Ishikawa (cell line): ENCODE measurements around the gene KAT8.

ENCODE experiments used
- CEBPB ChIP-seq: IDR thresholded peaks from 2 replicates; pipeline ENCODE4 v1.6.1; 2012
- CREB1 ChIP-seq: IDR thresholded peaks from 2 replicates; pipeline ENCODE4 v1.6.1; 2012; ENCODE audit warnings: low read depth
- EGR1 ChIP-seq: IDR thresholded peaks from 2 replicates; pipeline ENCODE4 v1.6.1; 2012
- EP300 ChIP-seq: IDR thresholded peaks from 2 replicates; pipeline ENCODE4 v1.6.1; 2012; ENCODE audit warnings: borderline replicate concordance
- FOXM1 ChIP-seq: IDR thresholded peaks from 2 replicates; pipeline ENCODE4 v1.6.1; 2012; ENCODE audit warnings: low read depth, borderline replicate concordance
- MAX ChIP-seq: IDR thresholded peaks from 2 replicates; pipeline ENCODE4 v1.6.1; 2012
- NFIC ChIP-seq: IDR thresholded peaks from 2 replicates; pipeline ENCODE4 v1.6.1; 2012
- RAD21 ChIP-seq: IDR thresholded peaks from 2 replicates; pipeline ENCODE4 v1.6.1; 2012; ENCODE audit warnings: low read depth
- REST ChIP-seq: IDR thresholded peaks from 2 replicates; pipeline ENCODE4 v1.6.1; 2012; ENCODE audit warnings: low read depth, mild to moderate bottlenecking
- TAF1 ChIP-seq: IDR thresholded peaks from 2 replicates; pipeline ENCODE4 v1.6.1; 2012; ENCODE audit warnings: low read depth, mild to moderate bottlenecking
- TCF12 ChIP-seq: IDR thresholded peaks from 2 replicates; pipeline ENCODE4 v1.6.1; 2012; ENCODE audit warnings: low read depth
- TEAD4 ChIP-seq: IDR thresholded peaks from 2 replicates; pipeline ENCODE4 v1.6.1; 2012
- USF1 ChIP-seq: IDR thresholded peaks from 2 replicates; pipeline ENCODE4 v1.6.1; 2012
- YY1 ChIP-seq: IDR thresholded peaks from 2 replicates; pipeline ENCODE4 v1.6.1; 2012; ENCODE audit warnings: low read depth
- ZBTB7A ChIP-seq: IDR thresholded peaks from 2 replicates; pipeline ENCODE4 v1.6.1; 2012; ENCODE audit warnings: low read depth

Gene KAT8

GRCh38 chr16:31127182-31127581 lies 9.7 kb downstream of the KAT8 start:
- TF ChIP-seq EGR1 (no peak), TAF1 (no peak), FOXM1 (no peak), TCF12 (no peak)

GRCh38 chr16:31128711-31129567 lies 11.5 kb downstream of the KAT8 start:
- TF ChIP-seq REST: no peak
- no peak for TF ChIP-seq ZBTB7A
- TF ChIP-seq TAF1: no peak
- TF ChIP-seq CREB1: no peak
- no peak for TF ChIP-seq CEBPB
- no peak for TF ChIP-seq MAX
- no peak for TF ChIP-seq TEAD4

GRCh38 chr16:31129568-31130335 lies 12.3 kb downstream of the KAT8 start:
- no peak for TF ChIP-seq NFIC
- TF ChIP-seq RAD21: no peak
- no peak for TF ChIP-seq MAX
- no peak for TF ChIP-seq TEAD4
- no peak for TF ChIP-seq CREB1
- TF ChIP-seq EGR1: no peak; the same call in 1 of the 2 replicates
- TF ChIP-seq EP300: no peak
- TF ChIP-seq ZBTB7A: no peak
- TF ChIP-seq TCF12: no peak
- no peak for TF ChIP-seq CEBPB
- TF ChIP-seq USF1: no peak
- no peak for TF ChIP-seq FOXM1

GRCh38 chr16:31130336-31130891 lies 12.9 kb downstream of the KAT8 start:
- TF ChIP-seq CEBPB: no peak
- no peak for TF ChIP-seq RAD21
- no peak for TF ChIP-seq USF1
- no peak for TF ChIP-seq TCF12
- TF ChIP-seq EGR1: no peak
- TF ChIP-seq REST: no peak
- TF ChIP-seq TAF1: no peak
- TF ChIP-seq TEAD4: no peak
- TF ChIP-seq ZBTB7A: no peak
- TF ChIP-seq CREB1: no peak
- no peak for TF ChIP-seq FOXM1
- TF ChIP-seq MAX: no peak
- no peak for TF ChIP-seq NFIC
- TF ChIP-seq EP300: no peak
- TF ChIP-seq YY1: no peak

- TF ChIP-seq TEAD4 (peak; percentile 83), YY1 (no peak), NFIC (peak; percentile 95), EP300 (peak; percentile 74), ZBTB7A (0 out of 2 replicates have a peak, but pooled peaks have one; percentile 47), TCF12 (peak; percentile 93), MAX (peak; percentile 54; the same call in 1 of the 2 replicates), USF1 (peak; percentile 94), EGR1 (no peak), CREB1 (no peak)
Measured at GRCh38 chr16:31130899-31131298, 13.4 kb downstream of the KAT8 start.
